Measurements from ENCODE around the gene OXSM.

The OXSM gene

GRCh38 chr3:25803833-25804232 lies 13.9 kb downstream of the OXSM start:
- DNase-seq (ENCODE audit: low read depth in 1 of 2, low spot score in 1 of 2) = no peak

GRCh38 chr3:25804676-25805075 lies 14.8 kb downstream of the OXSM start:
- no peak for DNase-seq (ENCODE audit: low read depth in 1 of 2, low spot score in 1 of 2)

GRCh38 chr3:25812644-25813043 lies 22.8 kb downstream of the OXSM start:
- DNase-seq (ENCODE audit: low read depth in 1 of 2, low spot score in 1 of 2) = no peak

GRCh38 chr3:25817107-25817506 lies 27.2 kb downstream of the OXSM start:
- no peak for DNase-seq (ENCODE audit: low read depth in 1 of 2, low spot score in 1 of 2)

GRCh38 chr3:25817638-25818037 lies 27.7 kb downstream of the OXSM start:
- no peak for DNase-seq (ENCODE audit: low read depth in 1 of 2, low spot score in 1 of 2)

GRCh38 chr3:25818335-25818734 lies 28.4 kb downstream of the OXSM start:
- DNase-seq (ENCODE audit: low read depth in 1 of 2, low spot score in 1 of 2) = no peak

- no peak for DNase-seq (ENCODE audit: low read depth in 1 of 2, low spot score in 1 of 2)
These were observed 30.5 kb downstream of the OXSM start for GRCh38 chr3:25820366-25820765.

- DNase-seq (ENCODE audit: low read depth in 1 of 2, low spot score in 1 of 2) = no peak
These were observed 31.1 kb downstream of the OXSM start for GRCh38 chr3:25820816-25821486.

- DNase-seq (ENCODE audit: low read depth in 1 of 2, low spot score in 1 of 2) = no peak
These were observed 32.1 kb downstream of the OXSM start for GRCh38 chr3:25821746-25822573.

GRCh38 chr3:25823314-25823713 lies 33.4 kb downstream of the OXSM start:
- DNase-seq (ENCODE audit: low read depth in 1 of 2, low spot score in 1 of 2) = no peak

GRCh38 chr3:25826510-25826909 lies 36.6 kb downstream of the OXSM start:
- DNase-seq (ENCODE audit: low read depth in 1 of 2, low spot score in 1 of 2) = no peak

GRCh38 chr3:25830373-25831280 lies 40.7 kb downstream of the OXSM start:
- DNase-seq (ENCODE audit: low read depth in 1 of 2, low spot score in 1 of 2) = no peak

GRCh38 chr3:25831578-25831977 lies 41.7 kb downstream of the OXSM start:
- no peak for DNase-seq (ENCODE audit: low read depth in 1 of 2, low spot score in 1 of 2)

GRCh38 chr3:25834346-25834745 lies 44.5 kb downstream of the OXSM start:
- DNase-seq (ENCODE audit: low read depth in 1 of 2, low spot score in 1 of 2) = no peak

- DNase-seq (ENCODE audit: low read depth in 1 of 2, low spot score in 1 of 2) = no peak
These were observed 46.7 kb downstream of the OXSM start for GRCh38 chr3:25836579-25836978.

- DNase-seq (ENCODE audit: low read depth in 1 of 2, low spot score in 1 of 2) = no peak
These were observed 47.1 kb downstream of the OXSM start for GRCh38 chr3:25837038-25837437.

- no peak for DNase-seq (ENCODE audit: low read depth in 1 of 2, low spot score in 1 of 2)
These were observed 50.2 kb downstream of the OXSM start for GRCh38 chr3:25840099-25840498.

- no peak for DNase-seq (ENCODE audit: low read depth in 1 of 2, low spot score in 1 of 2)
These were observed 53.4 kb downstream of the OXSM start for GRCh38 chr3:25843332-25843731.

Measured in stimulated activated CD4-positive, alpha-beta T cell treated with anti-CD3 and anti-CD28 coated beads, Interleukin-15, amount 100 ng/mL, for 1 hour (primary cell).